Tibial nerve (tissue), 4 donors: ENCODE data around the gene TPM2. TPM values are rescaled to one million over a fixed set of nuclear protein-coding genes. Genes with fewer than 3 reads are reported as not detected.

ENCODE experiments used
- DNase-seq, 2 donors: peaks; one replicate each; pipeline ENCODE4 v3.0.0-alpha.2; 2019; ENCODE audit warnings: low spot score in 2 of 2
- H3K27ac ChIP-seq, 4 donors: fragments of 200-600 bp; sonication (generic) in 3 of 4; one replicate each; pipeline ENCODE4 v1.5.1; 2017 to 2019; ENCODE audit warnings: mild to moderate bottlenecking in 1 of 4
- H3K27me3 ChIP-seq, 2 donors: fragments of 200-600 bp; sonication (generic) in 1 of 2; one replicate each; pipeline versions ENCODE4 v1.5.1 to v1.6.0; 2017 to 2019
- H3K36me3 ChIP-seq, 3 donors: fragments of 200-600 bp; sonication (generic); one replicate each; pipeline ENCODE4 v1.5.1; 2018 to 2019
- H3K4me1 ChIP-seq, 4 donors: fragments of 200-600 bp; sonication (generic) in 3 of 4; one replicate each; pipeline ENCODE4 v1.5.1; 2017 to 2019
- H3K4me3 ChIP-seq, 4 donors: fragments of 200-600 bp; sonication (generic) in 3 of 4; one replicate each; pipeline ENCODE4 v1.5.1; 2017 to 2019; ENCODE audit warnings: mild to moderate bottlenecking in 1 of 4, moderate library complexity in 1 of 4
- H3K9me3 ChIP-seq, 4 donors: fragments of 200-600 bp; sonication (generic) in 3 of 4; one replicate each; pipeline ENCODE4 v1.5.1; 2017 to 2019
- EP300 ChIP-seq, 2 donors: sonication (generic); formaldehyde crosslinking; IDR thresholded peaks; one replicate each; pipeline ENCODE4 v1.6.1; 2017; ENCODE audit warnings: antibody characterized with exemption in 2 of 2, mild to moderate bottlenecking in 1 of 2
- POLR2A ChIP-seq, 2 donors: fragments of 450-650 bp; IDR thresholded peaks; one replicate each; pipeline ENCODE4 v1.6.1; 2017; ENCODE audit warnings: antibody characterized with exemption in 2 of 2, mild to moderate bottlenecking in 2 of 2, moderate library complexity in 2 of 2
- WGBS, 2 donors: methylation state at CpG; one replicate each; pipeline ENCODE4 v1.1.5; 2018; 5-methylcytosine and 5-hydroxymethylcytosine counted together
- total RNA-seq, 4 donors: library from RNA; depleted of rRNA; stranded (reverse); fragments of >200 nt; gene quantifications; one replicate each; pipeline ENCODE4 v1.1.0, GENCODE V29; 2016
- TF ChIP-seq, protein P1 (sequence below), 5 experiments: fragments of 200-600 bp in 3 of 5; fragments of 450-650 bp in 2 of 5; sonication (generic) in 3 of 5; IDR thresholded peaks; one replicate each; pipeline ENCODE4 v1.5.1; 2016 to 2019; ENCODE audit warnings: antibody characterized with exemption in 5 of 5, mild to moderate bottlenecking in 3 of 5, moderate library complexity in 2 of 5

The TPM2 gene
- total RNA-seq, 4 donors from 2014 or later: 229 to 350 (median 289) TPM

GRCh38 chr9:35669331-35670145 is 20.2 kb downstream of the TPM2 start:
- no peak overlapping the region for H3K27ac ChIP-seq
- H3K36me3 ChIP-seq: no peaks in the 10 kb centered on the region
- H3K9me3 ChIP-seq: no peaks in the 10 kb centered on the region
- peaks cover 0 to 12% (median 0%) of the 10 kb centered on the region in 4 donors for H3K4me1 ChIP-seq
- H3K4me3 ChIP-seq: no peak overlapping the region
- TF ChIP-seq POLR2A (IDR thresholded peaks at IDR 0.05) (no peak), EP300 (IDR thresholded peaks at IDR 0.05) (no peak)
- TF ChIP-seq, protein P1, sequence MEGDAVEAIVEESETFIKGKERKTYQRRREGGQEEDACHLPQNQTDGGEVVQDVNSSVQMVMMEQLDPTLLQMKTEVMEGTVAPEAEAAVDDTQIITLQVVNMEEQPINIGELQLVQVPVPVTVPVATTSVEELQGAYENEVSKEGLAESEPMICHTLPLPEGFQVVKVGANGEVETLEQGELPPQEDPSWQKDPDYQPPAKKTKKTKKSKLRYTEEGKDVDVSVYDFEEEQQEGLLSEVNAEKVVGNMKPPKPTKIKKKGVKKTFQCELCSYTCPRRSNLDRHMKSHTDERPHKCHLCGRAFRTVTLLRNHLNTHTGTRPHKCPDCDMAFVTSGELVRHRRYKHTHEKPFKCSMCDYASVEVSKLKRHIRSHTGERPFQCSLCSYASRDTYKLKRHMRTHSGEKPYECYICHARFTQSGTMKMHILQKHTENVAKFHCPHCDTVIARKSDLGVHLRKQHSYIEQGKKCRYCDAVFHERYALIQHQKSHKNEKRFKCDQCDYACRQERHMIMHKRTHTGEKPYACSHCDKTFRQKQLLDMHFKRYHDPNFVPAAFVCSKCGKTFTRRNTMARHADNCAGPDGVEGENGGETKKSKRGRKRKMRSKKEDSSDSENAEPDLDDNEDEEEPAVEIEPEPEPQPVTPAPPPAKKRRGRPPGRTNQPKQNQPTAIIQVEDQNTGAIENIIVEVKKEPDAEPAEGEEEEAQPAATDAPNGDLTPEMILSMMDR (IDR thresholded peaks at IDR 0.05): no peak
- 46 to 51% methylated on average over 6 of the region's 6 CpGs for WGBS, 2 donors
- H3K27me3 ChIP-seq: no peaks in the 10 kb centered on the region
- DNase-seq: no peak

DNA sequence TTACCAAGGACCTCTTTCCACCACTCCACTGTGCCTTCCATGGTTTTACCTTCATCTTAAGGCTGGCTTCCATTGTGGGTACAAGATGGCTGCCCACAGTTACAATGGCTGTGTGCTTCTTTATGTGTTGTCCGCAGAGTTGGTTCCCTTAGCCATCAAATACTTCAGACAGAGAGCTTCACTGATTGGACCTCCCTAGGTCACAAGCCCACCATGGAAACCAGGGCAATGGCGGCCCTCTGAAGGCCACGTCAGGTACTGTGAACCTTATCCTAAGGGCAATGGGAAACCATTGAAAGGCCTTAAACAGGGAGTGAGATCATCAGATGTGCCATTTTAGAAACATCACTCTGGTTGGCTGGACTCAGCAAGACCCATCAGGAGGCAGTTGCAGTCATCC is 21.8 kb downstream of the TPM2 start:
- WGBS, 2 donors: 97 to 98% methylated on average over 3 of the region's 3 CpGs
- DNase-seq: no peak
- no peaks in the 10 kb centered on the region for H3K36me3 ChIP-seq
- H3K9me3 ChIP-seq: no peaks in the 10 kb centered on the region
- H3K27ac ChIP-seq: no peak overlapping the region
- H3K4me3 ChIP-seq: no peak overlapping the region
- peaks cover 0 to 12% (median 0%) of the 10 kb centered on the region in 4 donors for H3K4me1 ChIP-seq
- TF ChIP-seq, protein P1 (IDR thresholded peaks at IDR 0.05): no peak
- no peak for TF ChIP-seq POLR2A (IDR thresholded peaks at IDR 0.05)
- TF ChIP-seq EP300 (IDR thresholded peaks at IDR 0.05): no peak
- H3K27me3 ChIP-seq: no peaks in the 10 kb centered on the region

DNA sequence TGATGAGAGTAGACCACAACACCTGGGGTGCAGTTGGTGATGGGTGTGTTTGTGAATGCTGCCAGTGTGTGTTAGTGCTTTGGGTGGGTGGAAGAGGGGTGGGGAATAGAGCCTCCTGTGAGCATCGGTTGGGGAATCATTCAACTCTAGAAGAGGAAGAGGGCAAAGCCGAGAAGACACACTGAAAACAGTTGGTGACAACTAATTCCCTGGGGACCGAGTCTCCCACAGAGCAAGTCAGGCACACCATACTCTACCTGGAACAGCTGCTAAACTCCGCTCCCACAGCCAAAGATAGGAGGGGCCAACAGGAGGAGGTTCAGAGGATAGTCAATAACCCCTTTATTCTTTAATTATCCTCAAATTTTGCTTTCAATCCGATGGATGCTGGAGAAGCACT is 23.2 kb downstream of the TPM2 start:
- TF ChIP-seq, protein P1 (IDR thresholded peaks at IDR 0.05): no peak
- no peak for TF ChIP-seq POLR2A (IDR thresholded peaks at IDR 0.05)
- peaks cover 0 to 17% (median 0%) of the 10 kb centered on the region in 4 donors for H3K4me1 ChIP-seq
- H3K9me3 ChIP-seq: no peaks in the 10 kb centered on the region
- no peak for DNase-seq
- H3K27me3 ChIP-seq: no peaks in the 10 kb centered on the region
- H3K4me3 ChIP-seq: no peak overlapping the region
- H3K36me3 ChIP-seq: peaks cover 0 to 4% (median 0%) of the 10 kb centered on the region in 3 donors
- no peak overlapping the region for H3K27ac ChIP-seq
- 69 to 88% methylated on average over 5 of the region's 5 CpGs for WGBS, 2 donors

GRCh38 chr9:35666045-35666444 is 23.7 kb downstream of the TPM2 start:
- H3K4me3 ChIP-seq: no peak overlapping the region
- H3K27ac ChIP-seq: no peak overlapping the region
- H3K36me3 ChIP-seq: peaks cover 0 to 4% (median 0%) of the 10 kb centered on the region in 3 donors
- no peaks in the 10 kb centered on the region for H3K27me3 ChIP-seq
- H3K4me1 ChIP-seq: peaks cover 0 to 22% (median 0%) of the 10 kb centered on the region in 4 donors
- TF ChIP-seq, protein P1 (IDR thresholded peaks at IDR 0.05): no peak
- TF ChIP-seq EP300 (IDR thresholded peaks at IDR 0.05) (no peak), POLR2A (IDR thresholded peaks at IDR 0.05) (no peak)
- no peak for DNase-seq
- H3K9me3 ChIP-seq: no peaks in the 10 kb centered on the region
- 34 to 50% methylated on average over 1 of the region's 1 CpG for WGBS, 2 donors

GRCh38 chr9:35665471-35665818 is 24.3 kb downstream of the TPM2 start:
- Histone ChIP-seq H3K36me3 (peaks cover 0 to 10% (median 0%) of the 10 kb centered on the region in 3 donors), H3K27ac (peak overlapping the region; percentile 11 to 87 (median 53)), H3K9me3 (no peaks in the 10 kb centered on the region), H3K4me3 (peak overlapping the region; percentile 41 to 60 (median 50)), H3K4me1 (peaks cover 0 to 28% (median 0%) of the 10 kb centered on the region in 4 donors), H3K27me3 (no peaks in the 10 kb centered on the region)
- WGBS, 2 donors: 26 to 31% methylated on average over 5 of the region's 5 CpGs
- TF ChIP-seq, protein P1 (IDR thresholded peaks at IDR 0.05): no peak
- TF ChIP-seq POLR2A (IDR thresholded peaks at IDR 0.05) (no peak), EP300 (IDR thresholded peaks at IDR 0.05) (no peak)
- no peak for DNase-seq
